ENCODE results near the gene CACTIN. TPM values are rescaled to one million over a fixed set of nuclear protein-coding genes. Genes with fewer than 3 reads are reported as not detected.

The CACTIN gene
- total and polyA plus RNA-seq, 2 of the 8 experiments (the other 6 are each of a cell fraction or from before 2014, with no cell fraction given) = 25.8 to 29.9 TPM

DNA sequence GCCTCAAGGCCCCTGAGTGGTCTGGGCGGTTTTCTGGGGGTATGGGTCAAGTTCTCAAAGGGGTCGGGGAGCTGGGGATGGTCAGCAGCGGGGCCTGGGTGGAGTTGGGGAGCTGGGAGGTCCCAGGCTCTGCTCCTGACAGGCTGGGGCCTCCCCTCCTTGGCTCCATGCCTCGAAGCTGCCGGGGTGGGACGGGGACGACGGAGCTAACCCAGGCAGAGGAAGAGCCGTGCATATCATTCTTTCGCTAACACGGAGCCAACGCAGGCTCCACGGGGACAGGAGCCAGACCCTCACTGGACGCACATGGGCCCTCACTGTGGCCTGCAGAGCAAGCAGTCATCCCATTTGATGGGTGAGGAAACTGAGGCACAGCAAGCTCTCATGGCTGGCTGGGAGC is 25.8 kb upstream of the CACTIN start:
- no peak overlapping the region for H3K9ac ChIP-seq (replicated peaks in 1 of 4; ENCODE audit: extremely low read depth in 1 of 4, low read depth in 3 of 4, low read length in 3 of 4)
- DNase-seq (ENCODE audit: low read depth in 1 of 2, low spot score in 2 of 2) (no peak), FAIRE-seq (no peak)
- no peak overlapping the region for H3K4ac ChIP-seq (replicated peaks; ENCODE audit: insufficient read length, low read depth, low read length)
- no peak overlapping the region for H3K4me3 ChIP-seq (ENCODE audit: extremely low read depth in 1 of 4, insufficient read depth in 2 of 4, low read depth in 3 of 4, low read length in 4 of 4)
- H3K27ac ChIP-seq (ENCODE audit: low read depth, low read length) = no peak overlapping the region
- no peak overlapping the region for H3K23ac ChIP-seq (ENCODE audit: insufficient read length)
- H3K4me1 ChIP-seq (replicated peaks in 1 of 4; ENCODE audit: control insufficient read depth in 3 of 4, insufficient read depth in 4 of 4, low read length in 3 of 4) = no peaks in the 10 kb centered on the region
- no peak overlapping the region for H4K91ac ChIP-seq (replicated peaks; ENCODE audit: insufficient read length, low read length)
- H2BK15ac ChIP-seq (ENCODE audit: low read length) = no peak overlapping the region
- H4K8ac ChIP-seq (ENCODE audit: extremely low read depth, insufficient read depth, low read length) = no peak overlapping the region
- H3K4me2 ChIP-seq (ENCODE audit: insufficient read depth in 1 of 2, low read depth in 2 of 2, low read length in 2 of 2) = no peak overlapping the region
- no peaks in the 10 kb centered on the region for H3K79me1 ChIP-seq (ENCODE audit: low read depth, low read length)
- H4K20me1 ChIP-seq (replicated peaks in 1 of 2; ENCODE audit: control insufficient read depth in 1 of 2, insufficient read depth in 2 of 2, low read length in 2 of 2) = peaks cover 3 to 11% of the 10 kb centered on the region in 2 experiments
- H3K79me2 ChIP-seq (ENCODE audit: control insufficient read depth in 1 of 2, insufficient read depth in 2 of 2, low read length in 2 of 2) = no peaks in the 10 kb centered on the region
- H2BK5ac ChIP-seq (ENCODE audit: low read depth, low read length) = no peak overlapping the region
- H3K56ac ChIP-seq (replicated peaks; ENCODE audit: insufficient read length, low read depth, low read length) = no peak overlapping the region
- no peak overlapping the region for H4K5ac ChIP-seq (ENCODE audit: insufficient read length, low read depth, low read length)
- H2BK120ac ChIP-seq (replicated peaks; ENCODE audit: low read depth, low read length) = no peak overlapping the region
- no peak overlapping the region for H2AFZ ChIP-seq (ENCODE audit: low read length)
- CTCF ChIA-PET (ENCODE audit: partially characterized antibody) = interaction anchor here (0.9 to 2.7 kb wide), 3 partner anchors 14 to 61 kb away, joined by 3 to 13 read pairs (median 5); no protein-coding TSS in a partner anchor
- no peak overlapping the region for H2BK20ac ChIP-seq (ENCODE audit: low read length)
- no peak overlapping the region for H3K14ac ChIP-seq (ENCODE audit: insufficient read length)
- POLR2A ChIA-PET (ENCODE audit: partially characterized antibody) = interaction anchor here (1.6 kb wide), 1 partner anchor 9 kb away, joined by 5 read pairs; no protein-coding TSS in a partner anchor
- H3K18ac ChIP-seq (ENCODE audit: extremely low read depth, low read length) = no peak overlapping the region
- no peak overlapping the region for H2BK12ac ChIP-seq (ENCODE audit: low read depth, low read length)
- H3K23me2 ChIP-seq (ENCODE audit: low read depth, low read length) = no peaks in the 10 kb centered on the region
- no peaks in the 10 kb centered on the region for H3K27me3 ChIP-seq (replicated peaks in 1 of 4; ENCODE audit: control insufficient read depth in 3 of 4, extremely low read depth in 1 of 4, insufficient read depth in 3 of 4, low read length in 3 of 4)
- WGBS, 2 experiments (ENCODE audit: extremely low coverage in 1 of 2, insufficient coverage in 1 of 2, insufficient read length in 1 of 2, insufficient replicate concordance in 2 of 2, low coverage in 1 of 2, low lambda C conversion rate in 2 of 2, missing lambda C conversion rate in 1 of 2) = 94% methylated on average over 8 of the region's 14 CpGs; no CpG with 5 or more reads in 1 of the 2 experiments
- TF ChIP-seq GTF2F1 (IDR thresholded peaks at IDR 0.05; ENCODE audit: borderline replicate concordance, low read depth, low read length) (no peak), GABPA (IDR thresholded peaks at IDR 0.05; ENCODE audit: borderline replicate concordance, insufficient read depth, low read length) (no peak), SIN3A (conservative IDR thresholded peaks at IDR 0.05 in 1 of 2, IDR thresholded peaks at IDR 0.05 in 1 of 2; ENCODE audit: low read depth in 1 of 2, low read length in 2 of 2) (no peak), SAP30 (IDR thresholded peaks at IDR 0.05; ENCODE audit: insufficient read depth, insufficient replicate concordance, low read length) (no peak), RFX5 (IDR thresholded peaks at IDR 0.05; ENCODE audit: borderline replicate concordance, low read depth, low read length) (no peak), FOSL1 (IDR thresholded peaks at IDR 0.05; ENCODE audit: insufficient read depth, low read depth, low read length) (no peak), EZH2 (IDR thresholded peaks at IDR 0.05; ENCODE audit: low read depth, low read length, severe bottlenecking) (no peak)
- no peak overlapping the region for H2AK5ac ChIP-seq (ENCODE audit: low read depth, low read length)
- no peaks in the 10 kb centered on the region for H3K9me3 ChIP-seq (ENCODE audit: insufficient read depth in 2 of 2, low read depth in 1 of 2, low read length in 1 of 2)
- H3K36me3 ChIP-seq (ENCODE audit: control insufficient read depth in 2 of 4, insufficient read depth in 4 of 4, low read length in 3 of 4) = peaks cover 0 to 25% (median 5%) of the 10 kb centered on the region in 4 experiments; a peak in 3 of 8 replicates
